K562 (cell line): Measurements from ENCODE around the gene C6orf89. TPM values are rescaled to one million over a fixed set of nuclear protein-coding genes. Genes with fewer than 3 reads are reported as not detected.

Experiments used
- ASH1L ChIP-seq: fragments of 450-650 bp; IDR thresholded peaks from 2 replicates; pipeline ENCODE4 v1.6.1; 2018; ENCODE audit warnings: borderline replicate concordance, mild to moderate bottlenecking, low read depth; ENCODE audit not compliant: partially characterized antibody
- CHD4 ChIP-seq: fragments of 200-600 bp; sonication (generic); IDR thresholded peaks from 3 replicates; pipeline ENCODE4 v1.6.1; 2012; ENCODE audit warnings: low read depth, mild to moderate bottlenecking, mixed read lengths, low read length, inconsistent platforms; ENCODE audit not compliant: insufficient read depth, insufficient replicate concordance, poor library complexity, severe bottlenecking
- ESRRA ChIP-seq: fragments of 450-650 bp; IDR thresholded peaks from 2 replicates; pipeline ENCODE4 v1.6.1; 2014; ENCODE audit warnings: low read depth, mild to moderate bottlenecking, moderate library complexity, borderline replicate concordance
- FIP1L1 ChIP-seq: fragments of 200-400 bp; formaldehyde crosslinking; IDR thresholded peaks from 2 replicates; pipeline ENCODE4 v1.6.1; 2018; ENCODE audit warnings: mild to moderate bottlenecking, low read depth, low read length; ENCODE audit not compliant: poor library complexity, severe bottlenecking
- HDAC2 ChIP-seq: fragments of 450-650 bp; IDR thresholded peaks from 2 replicates; pipeline ENCODE4 v1.6.1; 2016; ENCODE audit warnings: mild to moderate bottlenecking
- HIVEP1 ChIP-seq: fragments of 250-450 bp; sonication (Bioruptor Pico); IDR thresholded peaks from 2 replicates; pipeline ENCODE4 v1.4.0; 2020; ENCODE audit warnings: mild to moderate bottlenecking
- HNRNPK ChIP-seq: fragments of 200-400 bp; formaldehyde crosslinking; IDR thresholded peaks from one replicate; pipeline ENCODE4 v1.6.1; 2018; ENCODE audit warnings: mild to moderate bottlenecking, low read depth, low read length; ENCODE audit not compliant: poor library complexity, severe bottlenecking
- JUN ChIP-seq, 2 experiments: sonication (generic) in 1 of 2; formaldehyde crosslinking in 1 of 2; IDR thresholded peaks; 2 replicates each; pipeline versions ENCODE4 v1.6.1 to v1.8.0; 2012 to 2022; ENCODE audit warnings: borderline replicate concordance in 2 of 2, mild to moderate bottlenecking in 2 of 2, improper control_type of control experiment in 1 of 2, low read depth in 1 of 2, low read length in 1 of 2, missing genetic modification reagents in 1 of 2
- KDM4B ChIP-seq, 2 experiments: fragments of 450-650 bp in 1 of 2; sonication (generic) in 1 of 2; IDR thresholded peaks; 2 replicates each; pipeline ENCODE4 v1.6.1; 2016 to 2017; ENCODE audit warnings: borderline replicate concordance in 2 of 2, antibody characterized with exemption in 1 of 2, low read depth in 1 of 2, mild to moderate bottlenecking in 1 of 2
- MED1 ChIP-seq: sonication (generic); formaldehyde crosslinking; IDR thresholded peaks from 2 replicates; pipeline ENCODE4 v1.8.1; 2023; ENCODE audit warnings: missing genetic modification reagents, borderline replicate concordance
- POLR3G ChIP-seq: IDR thresholded peaks from 2 replicates; pipeline ENCODE4 v1.6.1; 2011; ENCODE audit not compliant: insufficient read length, insufficient replicate concordance; ENCODE audit errors: extremely low read depth
- PTBP1 ChIP-seq: fragments of 200-400 bp; formaldehyde crosslinking; IDR thresholded peaks from 2 replicates; pipeline ENCODE4 v1.6.1; 2017; ENCODE audit warnings: low read depth, low read length
- PURB ChIP-seq: sonication (generic); formaldehyde crosslinking; IDR thresholded peaks from 2 replicates; pipeline ENCODE4 v1.9.0; 2021; ENCODE audit warnings: low read depth, mild to moderate bottlenecking, missing genetic modification reagents
- RBM17 ChIP-seq: fragments of 200-400 bp; formaldehyde crosslinking; IDR thresholded peaks from 2 replicates; pipeline ENCODE4 v1.6.1; 2017; ENCODE audit warnings: low read depth, mild to moderate bottlenecking, low read length, borderline replicate concordance
- TEAD4 ChIP-seq, 2 experiments: sonication (generic) in 1 of 2; formaldehyde crosslinking in 1 of 2; IDR thresholded peaks; 2 replicates each; pipeline versions ENCODE4 v1.6.1 to v1.8.0; 2012 to 2022; ENCODE audit warnings: borderline replicate concordance in 1 of 2, inconsistent platforms in 1 of 2, low read length in 1 of 2, mild to moderate bottlenecking in 1 of 2, missing genetic modification reagents in 1 of 2
- YY1 ChIP-seq, 3 experiments: IDR thresholded peaks; 2 replicates each; pipeline ENCODE4 v1.6.1; 2011; ENCODE audit warnings: low read length in 2 of 3, mild to moderate bottlenecking in 2 of 3, moderate library complexity in 2 of 3, borderline replicate concordance in 1 of 3, control low read depth in 1 of 3, low read depth in 1 of 3; ENCODE audit not compliant: insufficient read depth in 3 of 3, insufficient replicate concordance in 2 of 3, control insufficient read depth in 1 of 3, insufficient read length in 1 of 3; ENCODE audit errors: extremely low read depth in 1 of 3
- ZNF197 ChIP-seq: fragments of 200-800 bp; sonication (Bioruptor generic); IDR thresholded peaks from 2 replicates; pipeline ENCODE4 v1.6.1; 2016; ENCODE audit warnings: low read depth, missing genetic modification characterization, missing compliant biosample characterization
- ZNF239 ChIP-seq: fragments of 250-450 bp; sonication (Bioruptor Pico); IDR thresholded peaks from 2 replicates; pipeline ENCODE4 v1.4.0; 2020; ENCODE audit warnings: mild to moderate bottlenecking
- ZNF561 ChIP-seq: fragments of 450-650 bp; formaldehyde crosslinking; conservative IDR thresholded peaks from 2 replicates; pipeline ENCODE4 v1.4.0; 2020; ENCODE audit warnings: mild to moderate bottlenecking, moderate library complexity
- ZNF668 ChIP-seq: fragments of 250-450 bp; sonication (Bioruptor Pico); IDR thresholded peaks from 2 replicates; pipeline ENCODE4 v1.8.0; 2022; ENCODE audit warnings: mild to moderate bottlenecking, inconsistent platforms
- polyA plus RNA-seq, 8 experiments: library from polyadenylated mRNA; depleted of rRNA in 4 of 8; stranded (reverse) in 5 of 8; unstranded in 3 of 8; fragments of >200 nt; fragmentation: Nextera tagmentation in 2 of 8; fragmentation: Illumina TruSeq in 1 of 8; extraction: Ambion mirVana in 2 of 8; extraction: Trizol in 1 of 8; gene quantifications; 2 replicates each; pipeline versions ENCODE4 v1.2.1 to v1.2.3, GENCODE V29; 2011 to 2014; ENCODE audit warnings: inconsistent platforms in 1 of 8, missing spikeins in 1 of 8
- total RNA-seq, 7 experiments: library from RNA; depleted of rRNA in 6 of 7; stranded (reverse); fragments of >200 nt in 6 of 7; fragmentation: Illumina TruSeq in 2 of 7; extraction: Trizol in 2 of 7; gene quantifications; 2 replicates each; pipeline versions ENCODE4 v1.2.1 to v1.2.3, GENCODE V29; 2011 to 2021; ENCODE audit warnings: low replicate concordance in 1 of 7
- TF ChIP-seq, protein P1 (sequence below): sonication (generic); formaldehyde crosslinking; IDR thresholded peaks from 2 replicates; pipeline ENCODE4 v1.8.1; 2022; ENCODE audit warnings: missing genetic modification reagents
- TF ChIP-seq, protein P2 (sequence below), 3 experiments: IDR thresholded peaks in 2 of 3; conservative IDR thresholded peaks in 1 of 3; 2 replicates each; pipeline ENCODE4 v1.5.1; 2011 to 2012; ENCODE audit warnings: low read length in 3 of 3, mild to moderate bottlenecking in 3 of 3, control low read depth in 2 of 3, improper control_type of control experiment in 1 of 3, inconsistent platforms in 1 of 3, low read depth in 1 of 3, mixed read lengths in 1 of 3, moderate library complexity in 1 of 3; ENCODE audit not compliant: insufficient read depth in 2 of 3

The C6orf89 gene
- total and polyA plus RNA-seq, 9 of the 15 experiments (the other 6 are each of a cell fraction or from before 2014, with no cell fraction given): 35.2 to 111 (median 58.5) TPM

DNA sequence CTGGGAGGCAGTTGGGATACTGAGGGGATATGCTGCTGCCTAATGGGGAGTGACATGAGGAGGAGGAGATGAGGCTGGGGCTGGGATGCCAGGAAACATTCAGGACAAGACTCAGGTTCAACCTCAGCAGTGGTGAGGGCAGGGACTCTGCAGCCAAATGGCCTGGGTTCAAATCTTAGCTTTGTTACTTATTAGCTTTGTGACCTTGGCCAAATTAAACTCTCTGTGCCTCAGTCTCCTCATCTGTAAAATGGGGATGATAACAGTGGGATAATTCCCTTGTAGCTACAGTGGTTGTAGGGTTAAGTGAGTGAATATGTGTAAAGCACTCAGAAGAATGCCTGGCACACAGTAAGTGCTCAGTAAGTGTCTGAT is 70.7 kb downstream of the C6orf89 start (continued):
- TF ChIP-seq ASH1L (no peak), HNRNPK (no peak), ZNF239 (CRISPR knock-in tag) (no peak), KDM4B (IDR thresholded peaks at IDR 0.05; ENCODE audit: borderline replicate concordance in 2 of 2, low read depth in 1 of 2) (0 out of 4 replicates have a peak, but pooled peaks of 1 of the 2 experiments have one; percentile 36), CHD4 (peak; percentile 72), FIP1L1 (no peak), TEAD4 (IDR thresholded peaks at IDR 0.05; ENCODE audit: low read length) (no peak), TEAD4 (CRISPR knock-in tag; IDR thresholded peaks at IDR 0.05; ENCODE audit: borderline replicate concordance) (no peak), PTBP1 (0 out of 2 replicates have a peak, but pooled peaks have one; percentile 36), ZNF561 (no peak), JUN (IDR thresholded peaks at IDR 0.05; ENCODE audit: borderline replicate concordance, low read depth, low read length) (no peak), JUN (CRISPR knock-in tag; IDR thresholded peaks at IDR 0.05; ENCODE audit: borderline replicate concordance) (no peak), ZNF197 (CRISPR knock-in tag) (no peak), PURB (CRISPR knock-in tag) (no peak), YY1 (IDR thresholded peaks at IDR 0.05; ENCODE audit: borderline replicate concordance in 1 of 3, control insufficient read depth in 1 of 3, extremely low read depth in 1 of 3, insufficient read depth in 3 of 3, insufficient read length in 1 of 3, insufficient replicate concordance in 2 of 3, low read depth in 1 of 3, low read length in 2 of 3) (no peak), MED1 (CRISPR knock-in tag) (no peak), ESRRA (peak; percentile 84; the same call in 1 of the 2 replicates), POLR3G (no peak), RBM17 (no peak), ZNF668 (CRISPR knock-in tag) (no peak), HDAC2 (0 out of 2 replicates have a peak, but pooled peaks have one; percentile 30), HIVEP1 (CRISPR knock-in tag) (no peak)
- TF ChIP-seq, protein P1, sequence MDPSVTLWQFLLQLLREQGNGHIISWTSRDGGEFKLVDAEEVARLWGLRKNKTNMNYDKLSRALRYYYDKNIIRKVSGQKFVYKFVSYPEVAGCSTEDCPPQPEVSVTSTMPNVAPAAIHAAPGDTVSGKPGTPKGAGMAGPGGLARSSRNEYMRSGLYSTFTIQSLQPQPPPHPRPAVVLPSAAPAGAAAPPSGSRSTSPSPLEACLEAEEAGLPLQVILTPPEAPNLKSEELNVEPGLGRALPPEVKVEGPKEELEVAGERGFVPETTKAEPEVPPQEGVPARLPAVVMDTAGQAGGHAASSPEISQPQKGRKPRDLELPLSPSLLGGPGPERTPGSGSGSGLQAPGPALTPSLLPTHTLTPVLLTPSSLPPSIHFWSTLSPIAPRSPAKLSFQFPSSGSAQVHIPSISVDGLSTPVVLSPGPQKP: no peak
- TF ChIP-seq, protein P2, sequence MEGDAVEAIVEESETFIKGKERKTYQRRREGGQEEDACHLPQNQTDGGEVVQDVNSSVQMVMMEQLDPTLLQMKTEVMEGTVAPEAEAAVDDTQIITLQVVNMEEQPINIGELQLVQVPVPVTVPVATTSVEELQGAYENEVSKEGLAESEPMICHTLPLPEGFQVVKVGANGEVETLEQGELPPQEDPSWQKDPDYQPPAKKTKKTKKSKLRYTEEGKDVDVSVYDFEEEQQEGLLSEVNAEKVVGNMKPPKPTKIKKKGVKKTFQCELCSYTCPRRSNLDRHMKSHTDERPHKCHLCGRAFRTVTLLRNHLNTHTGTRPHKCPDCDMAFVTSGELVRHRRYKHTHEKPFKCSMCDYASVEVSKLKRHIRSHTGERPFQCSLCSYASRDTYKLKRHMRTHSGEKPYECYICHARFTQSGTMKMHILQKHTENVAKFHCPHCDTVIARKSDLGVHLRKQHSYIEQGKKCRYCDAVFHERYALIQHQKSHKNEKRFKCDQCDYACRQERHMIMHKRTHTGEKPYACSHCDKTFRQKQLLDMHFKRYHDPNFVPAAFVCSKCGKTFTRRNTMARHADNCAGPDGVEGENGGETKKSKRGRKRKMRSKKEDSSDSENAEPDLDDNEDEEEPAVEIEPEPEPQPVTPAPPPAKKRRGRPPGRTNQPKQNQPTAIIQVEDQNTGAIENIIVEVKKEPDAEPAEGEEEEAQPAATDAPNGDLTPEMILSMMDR (IDR thresholded peaks at IDR 0.05 in 2 of 3, conservative IDR thresholded peaks at IDR 0.05 in 1 of 3; ENCODE audit: insufficient read depth in 2 of 3, low read depth in 1 of 3, low read length in 3 of 3): no peak
